NK-92 treated with Interleukin-12 subunit alpha and Interleukin-12 subunit beta, amount 100 ng/mL, for 24 hours (cell line): ENCODE data around the gene KCNJ9.

Source experiments
- DNase-seq: peaks from one replicate; lab custom pipeline; 2025; lab: John Stamatoyannopoulos, UW

Gene KCNJ9

GRCh38 chr1:160127381-160127780, 46.0 kb downstream of the KCNJ9 start:
- no peak for DNase-seq

GRCh38 chr1:160127865-160128523, 46.7 kb downstream of the KCNJ9 start:
- no peak for DNase-seq

GRCh38 chr1:160128636-160129035, 47.3 kb downstream of the KCNJ9 start:
- DNase-seq, result no peak

GRCh38 chr1:160129046-160129445, 47.7 kb downstream of the KCNJ9 start:
- DNase-seq, result no peak

- no peak for DNase-seq
These were observed 48.2 kb downstream of the KCNJ9 start for GRCh38 chr1:160129558-160129957.

- DNase-seq, result no peak
These were observed 48.6 kb downstream of the KCNJ9 start for GRCh38 chr1:160129966-160130365.

GRCh38 chr1:160130486-160130885, 49.1 kb downstream of the KCNJ9 start:
- no peak for DNase-seq

- DNase-seq, result no peak
These were observed 49.6 kb downstream of the KCNJ9 start for GRCh38 chr1:160130939-160131338.

- DNase-seq, result no peak
These were observed 50.6 kb downstream of the KCNJ9 start for GRCh38 chr1:160131803-160132565.

- DNase-seq, result no peak
These were observed 52.8 kb downstream of the KCNJ9 start for GRCh38 chr1:160133990-160134770.

GRCh38 chr1:160134791-160135572, 53.6 kb downstream of the KCNJ9 start:
- no peak for DNase-seq

- no peak for DNase-seq
These were observed 55.0 kb downstream of the KCNJ9 start for GRCh38 chr1:160136121-160136925.

- no peak for DNase-seq
These were observed 55.5 kb downstream of the KCNJ9 start for GRCh38 chr1:160136926-160137200.

GRCh38 chr1:160137216-160137862, 56.0 kb downstream of the KCNJ9 start:
- DNase-seq, result no peak

- no peak for DNase-seq
These were observed 58.5 kb downstream of the KCNJ9 start for GRCh38 chr1:160139840-160140239.
